SK-N-SH (cell line): Measurements from ENCODE around the gene CNTNAP2.
"Not testable (repeated sequence)": the region's sequence is repeated elsewhere in the genome, so short reads cannot be mapped to it uniquely, and the experiment has no call there.

Experiments used
- CHD2 ChIP-seq: fragments of 150-350 bp; IDR thresholded peaks from 2 replicates; pipeline ENCODE4 v1.6.1; 2018; ENCODE audit warnings: low read length; ENCODE audit not compliant: partially characterized antibody
- CTCF ChIP-seq: fragments of 200-600 bp; sonication (generic); IDR thresholded peaks from 2 replicates; pipeline ENCODE4 v1.6.1; 2017; ENCODE audit warnings: antibody characterized with exemption, mild to moderate bottlenecking, moderate library complexity
- EP300 ChIP-seq, 2 experiments: IDR thresholded peaks; 2 replicates each; pipeline versions ENCODE4 v1.4.0 to v1.6.1; 2012; ENCODE audit warnings: borderline replicate concordance in 1 of 2, low read depth in 1 of 2, low read length in 1 of 2
- POLR2AphosphoS5 ChIP-seq: IDR thresholded peaks from 2 replicates; pipeline ENCODE4 v1.6.1; 2012; ENCODE audit warnings: low read depth, low read length
- REST ChIP-seq: IDR thresholded peaks from 2 replicates; pipeline ENCODE4 v1.6.1; 2012; ENCODE audit warnings: mild to moderate bottlenecking, low read depth, low read length, moderate library complexity
- RXRA ChIP-seq: IDR thresholded peaks from 2 replicates; pipeline ENCODE4 v1.4.0; 2012; ENCODE audit warnings: low read depth, mild to moderate bottlenecking, borderline replicate concordance
- TAF1 ChIP-seq: IDR thresholded peaks from 2 replicates; pipeline ENCODE4 v1.6.1; 2012; ENCODE audit warnings: low read depth, mild to moderate bottlenecking, low read length, moderate library complexity, borderline replicate concordance
- TF ChIP-seq, protein P1 (sequence below): fragments of 150-350 bp; IDR thresholded peaks from 2 replicates; pipeline ENCODE4 v1.6.1; 2017; ENCODE audit warnings: antibody characterized with exemption, low read length, low read depth, borderline replicate concordance

DNA sequence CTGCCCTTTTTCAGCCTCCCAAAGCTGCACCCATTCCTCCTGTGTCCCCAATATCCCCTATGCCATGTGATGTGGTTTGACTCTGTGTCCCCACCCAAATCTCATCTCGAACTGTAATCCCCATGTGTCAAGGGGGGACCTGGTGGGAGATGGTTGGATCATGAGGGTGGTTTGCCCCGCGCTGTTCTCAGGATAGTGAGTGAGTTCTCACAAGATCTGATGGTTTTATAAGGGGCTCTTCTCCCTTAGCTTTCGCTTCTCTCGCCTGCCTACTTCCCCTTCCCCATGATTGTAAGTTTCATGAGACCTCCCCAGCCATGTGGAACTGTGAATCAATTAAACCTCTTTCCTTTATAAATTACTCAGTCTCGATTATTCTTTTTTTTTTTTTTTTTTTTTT is 2185.8 kb downstream of the CNTNAP2 start:
- TF ChIP-seq CTCF; TAF1; CHD2; EP300 (IDR thresholded peaks at IDR 0.05; ENCODE audit: borderline replicate concordance in 1 of 2, low read depth in 1 of 2, low read length in 1 of 2); POLR2AphosphoS5; RXRA; REST: not testable (repeated sequence)
- TF ChIP-seq, protein P1, sequence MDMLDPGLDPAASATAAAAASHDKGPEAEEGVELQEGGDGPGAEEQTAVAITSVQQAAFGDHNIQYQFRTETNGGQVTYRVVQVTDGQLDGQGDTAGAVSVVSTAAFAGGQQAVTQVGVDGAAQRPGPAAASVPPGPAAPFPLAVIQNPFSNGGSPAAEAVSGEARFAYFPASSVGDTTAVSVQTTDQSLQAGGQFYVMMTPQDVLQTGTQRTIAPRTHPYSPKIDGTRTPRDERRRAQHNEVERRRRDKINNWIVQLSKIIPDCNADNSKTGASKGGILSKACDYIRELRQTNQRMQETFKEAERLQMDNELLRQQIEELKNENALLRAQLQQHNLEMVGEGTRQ: not testable (repeated sequence)
